H1 (cell line): ENCODE measurements around the gene MYDGF. TPM values are rescaled to one million over a fixed set of nuclear protein-coding genes. Genes with fewer than 3 reads are reported as not detected.

Experiments
- CTCF ChIA-PET: fragments of 300-600 bp; sonication (Branson Sonifier 250); formaldehyde crosslinking; loops from one replicate; lab custom pipeline; 2021; ENCODE audit not compliant: partially characterized antibody; lab: Charles Lee
- POLR2A ChIA-PET: fragments of 300-600 bp; sonication (Branson Sonifier 250); formaldehyde crosslinking; loops from one replicate; lab custom pipeline; 2021; ENCODE audit warnings: inconsistent platforms; ENCODE audit not compliant: partially characterized antibody; lab: Charles Lee
- DNase-seq, 2 experiments: peaks; one replicate each; pipeline versions ENCODE4 v3.0.0 to v3.0.0-alpha.2; 2010 to 2022; ENCODE audit warnings: low spot score in 2 of 2, low read depth in 1 of 2, mixed read lengths in 1 of 2
- FAIRE-seq: peaks from 2 replicates; lab custom pipeline; 2011; peaks lifted over from hg19 to GRCh38; lab: Jason Lieb, UNC
- H2AFZ ChIP-seq: 2 replicates; pipeline ENCODE4 v1.8.1; 2012; ENCODE audit warnings: low read length, inconsistent platforms
- H2AK5ac ChIP-seq: 2 replicates; pipeline ENCODE4 v1.6.1; 2013; ENCODE audit warnings: low read depth, low read length
- H2BK120ac ChIP-seq: replicated peaks from 2 replicates; pipeline ENCODE3; 2013; ENCODE audit warnings: low read depth, low read length, inconsistent platforms
- H2BK12ac ChIP-seq: 2 replicates; pipeline ENCODE4 v1.6.1; 2013; ENCODE audit warnings: low read depth, low read length
- H2BK15ac ChIP-seq: 2 replicates; pipeline ENCODE4 v1.6.1; 2013; ENCODE audit warnings: low read length
- H2BK20ac ChIP-seq: 2 replicates; pipeline ENCODE4 v1.6.1; 2013; ENCODE audit warnings: low read length
- H2BK5ac ChIP-seq: 2 replicates; pipeline ENCODE4 v1.6.1; 2013; ENCODE audit warnings: low read depth, low read length
- H3K14ac ChIP-seq: 2 replicates; pipeline ENCODE4 v1.6.1; 2013; ENCODE audit warnings: inconsistent platforms; ENCODE audit not compliant: insufficient read length
- H3K18ac ChIP-seq: 2 replicates; pipeline ENCODE4 v1.6.1; 2013; ENCODE audit warnings: low read length; ENCODE audit errors: extremely low read depth
- H3K23ac ChIP-seq: 2 replicates; pipeline ENCODE4 v1.6.1; 2013; ENCODE audit warnings: inconsistent platforms; ENCODE audit not compliant: insufficient read length
- H3K23me2 ChIP-seq: 2 replicates; pipeline ENCODE4 v1.6.1; 2013; ENCODE audit warnings: low read depth, low read length
- H3K27ac ChIP-seq: 2 replicates; pipeline ENCODE4 v1.6.1; 2011; ENCODE audit warnings: low read depth, low read length, inconsistent platforms
- H3K27me3 ChIP-seq, 4 experiments: replicated peaks in 1 of 4; 1 replicate in 1 of 4; 2 replicates in 3 of 4; pipeline versions ENCODE4 v1.6.1 to v1.8.1; 2011 to 2013; ENCODE audit warnings: low read length in 3 of 4, mild to moderate bottlenecking in 3 of 4, inconsistent platforms in 2 of 4, mixed read lengths in 2 of 4, moderate library complexity in 1 of 4; ENCODE audit not compliant: control insufficient read depth in 3 of 4, insufficient read depth in 3 of 4; ENCODE audit errors: extremely low read depth in 1 of 4
- H3K36me3 ChIP-seq, 4 experiments: 2 replicates each; pipeline versions ENCODE4 v1.6.1 to v1.8.1; 2011 to 2013; ENCODE audit warnings: mild to moderate bottlenecking in 4 of 4, low read length in 3 of 4, moderate library complexity in 2 of 4, control low read depth in 1 of 4, inconsistent platforms in 1 of 4; ENCODE audit not compliant: insufficient read depth in 4 of 4, control insufficient read depth in 2 of 4
- H3K4ac ChIP-seq: replicated peaks from 2 replicates; pipeline ENCODE3; 2013; ENCODE audit warnings: low read length, low read depth, mixed read lengths, inconsistent platforms; ENCODE audit not compliant: insufficient read length
- H3K4me1 ChIP-seq, 4 experiments: replicated peaks in 1 of 4; 1 replicate in 1 of 4; 2 replicates in 3 of 4; pipeline versions ENCODE4 v1.6.1 to v1.8.1; 2011 to 2013; ENCODE audit warnings: low read length in 3 of 4, inconsistent platforms in 2 of 4, mixed read lengths in 1 of 4; ENCODE audit not compliant: insufficient read depth in 4 of 4, control insufficient read depth in 3 of 4
- H3K4me2 ChIP-seq, 2 experiments: 2 replicates each; pipeline versions ENCODE4 v1.6.1 to v1.8.1; 2011 to 2013; ENCODE audit warnings: low read depth in 2 of 2, low read length in 2 of 2, control low read depth in 1 of 2, inconsistent platforms in 1 of 2, mild to moderate bottlenecking in 1 of 2; ENCODE audit not compliant: insufficient read depth in 1 of 2
- H3K4me3 ChIP-seq, 4 experiments: fragments of 200-600, 300-600 bp in 1 of 4; sonication (generic), shearing (Covaris generic), sonication (Bioruptor Twin) in 1 of 4; 2 replicates each; pipeline versions ENCODE4 v1.5.1 to v1.8.1; 2011 to 2016; ENCODE audit warnings: low read length in 4 of 4, low read depth in 3 of 4, control low read depth in 2 of 4, inconsistent platforms in 2 of 4, mild to moderate bottlenecking in 2 of 4, mixed read lengths in 1 of 4, moderate library complexity in 1 of 4; ENCODE audit not compliant: insufficient read depth in 2 of 4; ENCODE audit errors: extremely low read depth in 1 of 4
- H3K56ac ChIP-seq: replicated peaks from 2 replicates; pipeline ENCODE3; 2013; ENCODE audit warnings: low read depth, mild to moderate bottlenecking, mixed read lengths, low read length, inconsistent platforms; ENCODE audit not compliant: insufficient read length
- H3K79me1 ChIP-seq: 2 replicates; pipeline ENCODE4 v1.6.1; 2013; ENCODE audit warnings: low read depth, low read length, control low read depth
- H3K79me2 ChIP-seq, 2 experiments: 2 replicates each; pipeline versions ENCODE4 v1.6.1 to v1.8.1; 2012 to 2013; ENCODE audit warnings: low read length in 2 of 2, mild to moderate bottlenecking in 2 of 2, inconsistent platforms in 1 of 2; ENCODE audit not compliant: insufficient read depth in 2 of 2, control insufficient read depth in 1 of 2
- H3K9ac ChIP-seq, 4 experiments: replicated peaks in 1 of 4; 1 replicate in 1 of 4; 2 replicates in 3 of 4; pipeline versions ENCODE4 v1.6.1 to v1.8.1; 2011 to 2013; ENCODE audit warnings: low read depth in 3 of 4, low read length in 3 of 4, control low read depth in 2 of 4, mild to moderate bottlenecking in 2 of 4, moderate library complexity in 2 of 4, inconsistent platforms in 1 of 4; ENCODE audit errors: extremely low read depth in 1 of 4
- H3K9me3 ChIP-seq, 2 experiments: 2 replicates each; pipeline versions ENCODE4 v1.6.1 to v1.8.1; 2012 to 2013; ENCODE audit warnings: mild to moderate bottlenecking in 2 of 2, moderate library complexity in 2 of 2, control low read depth in 1 of 2, inconsistent platforms in 1 of 2, low read depth in 1 of 2, low read length in 1 of 2, mixed read lengths in 1 of 2; ENCODE audit not compliant: insufficient read depth in 2 of 2
- H4K20me1 ChIP-seq, 2 experiments: replicated peaks in 1 of 2; 2 replicates each; pipeline versions ENCODE3 to v1.8.1; 2011 to 2013; ENCODE audit warnings: inconsistent platforms in 2 of 2, low read length in 2 of 2, mild to moderate bottlenecking in 1 of 2; ENCODE audit not compliant: insufficient read depth in 2 of 2, control insufficient read depth in 1 of 2
- H4K5ac ChIP-seq: 2 replicates; pipeline ENCODE4 v1.6.1; 2013; ENCODE audit warnings: low read length, low read depth, mixed read lengths, inconsistent platforms; ENCODE audit not compliant: insufficient read length
- H4K8ac ChIP-seq: 2 replicates; pipeline ENCODE4 v1.8.0; 2013; ENCODE audit warnings: mild to moderate bottlenecking, moderate library complexity, low read length, inconsistent platforms; ENCODE audit not compliant: insufficient read depth; ENCODE audit errors: extremely low read depth
- H4K91ac ChIP-seq: replicated peaks from 2 replicates; pipeline ENCODE3; 2013; ENCODE audit warnings: low read length, mixed read lengths, inconsistent platforms; ENCODE audit not compliant: insufficient read length
- POLR2A ChIP-seq, 2 experiments: IDR thresholded peaks; 1 replicate in 1 of 2; 2 replicates in 1 of 2; pipeline ENCODE4 v1.6.1; 2011; ENCODE audit warnings: low read depth in 2 of 2, low read length in 2 of 2, mild to moderate bottlenecking in 2 of 2; ENCODE audit errors: control extremely low read depth in 1 of 2
- RXRA ChIP-seq: IDR thresholded peaks from 2 replicates; pipeline ENCODE4 v1.6.1; 2011; ENCODE audit warnings: low read depth, mild to moderate bottlenecking, low read length, moderate library complexity; ENCODE audit not compliant: insufficient read depth
- SP4 ChIP-seq: IDR thresholded peaks from 2 replicates; pipeline ENCODE4 v1.6.1; 2012; ENCODE audit warnings: low read length, inconsistent platforms
- WGBS, 2 experiments: shearing (Covaris generic) in 1 of 2; methylation state at CpG; one replicate each; pipeline versions ENCODE4 v1.1.6 to v1.1.7; 2013 to 2015; ENCODE audit warnings: low lambda C conversion rate in 2 of 2, mixed read lengths in 2 of 2, inconsistent platforms in 1 of 2, low coverage in 1 of 2, missing lambda C conversion rate in 1 of 2; ENCODE audit not compliant: insufficient replicate concordance in 2 of 2, insufficient coverage in 1 of 2, insufficient read length in 1 of 2; ENCODE audit errors: extremely low coverage in 1 of 2, missing lambda C conversion rate in 1 of 2; 5-methylcytosine and 5-hydroxymethylcytosine counted together
- polyA plus RNA-seq, 7 experiments: library from polyadenylated mRNA; depleted of rRNA in 3 of 7; stranded (reverse) in 5 of 7; unstranded in 2 of 7; fragments of >200 nt in 5 of 7; fragments of 200-250 nt in 2 of 7; gene quantifications; 1 replicate in 5 of 7; 2 replicates in 1 of 7; 4 replicates in 1 of 7; pipeline versions ENCODE4 v1.2.1 to v1.2.3, GENCODE V29; 2011 to 2013; ENCODE audit warnings: missing spikeins in 2 of 7, mixed read lengths in 2 of 7
- total RNA-seq: library from RNA; stranded (reverse); fragmentation: NEBNext Ultra II Directional; extraction: Animal tissue kit (Norgen Biotek cat#: 25700); gene quantifications from 2 replicates; pipeline ENCODE4 v1.2.1, GENCODE V29; 2021

Gene MYDGF
- total and polyA plus RNA-seq, 2 of the 8 experiments (the other 6 are each of a cell fraction or from before 2014, with no cell fraction given) = 40.6 to 51.1 TPM

GRCh38 chr19:4653793-4654436, 16.2 kb downstream of the MYDGF start:
- H3K23me2 ChIP-seq = no peaks in the 10 kb centered on the region
- no peak overlapping the region for H3K14ac ChIP-seq
- CTCF ChIA-PET = interaction anchor here (0.6 to 2.3 kb wide), 7 partner anchors 9 to 200 kb away, joined by 3 to 9 read pairs (median 4); no protein-coding TSS in a partner anchor
- H3K56ac ChIP-seq = no peak overlapping the region
- H3K4me1 ChIP-seq = no peaks in the 10 kb centered on the region; a peak in 1 of 7 replicates
- H2BK120ac ChIP-seq = no peak overlapping the region
- H2AK5ac ChIP-seq = no peak overlapping the region
- peaks cover 2 to 10% (median 4%) of the 10 kb centered on the region in 4 experiments; a peak in 5 of 8 replicates for H3K36me3 ChIP-seq
- H3K79me1 ChIP-seq = peaks cover 2% of the 10 kb centered on the region; the same call in 1 of the 2 replicates
- no peaks in the 10 kb centered on the region for H3K27me3 ChIP-seq
- no peak overlapping the region for H2BK20ac ChIP-seq
- POLR2A ChIA-PET = interaction anchor here (0.9 to 1.4 kb wide), 5 partner anchors 8 to 198 kb away, joined by 3 to 5 read pairs (median 3); no protein-coding TSS in a partner anchor
- no peak overlapping the region for H2AFZ ChIP-seq
- no peak overlapping the region for H3K4me3 ChIP-seq
- FAIRE-seq (no peak), DNase-seq (no peak)
- no peak overlapping the region for H3K4me2 ChIP-seq
- no peak overlapping the region for H4K5ac ChIP-seq
- no peak overlapping the region for H3K23ac ChIP-seq
- H3K27ac ChIP-seq = no peak overlapping the region
- H3K18ac ChIP-seq = no peak overlapping the region
- H3K9me3 ChIP-seq = no peaks in the 10 kb centered on the region
- no peak overlapping the region for H3K9ac ChIP-seq
- no peak overlapping the region for H2BK15ac ChIP-seq
- no peak overlapping the region for H3K4ac ChIP-seq
- no peak overlapping the region for H2BK12ac ChIP-seq
- no peak overlapping the region; the same call in 1 of the 2 replicates for H2BK5ac ChIP-seq
- H3K79me2 ChIP-seq = no peaks in the 10 kb centered on the region
- 89% methylated on average over 13 of the region's 13 CpGs; no CpG with 5 or more reads in 1 of the 2 experiments for WGBS, 2 experiments
- no peak overlapping the region for H4K8ac ChIP-seq
- no peak overlapping the region for H4K91ac ChIP-seq
- H4K20me1 ChIP-seq = peaks cover 0 to 6% of the 10 kb centered on the region in 2 experiments
- no peak for TF ChIP-seq SP4
- TF ChIP-seq POLR2A (IDR thresholded peaks at IDR 0.05; ENCODE audit: control extremely low read depth in 1 of 2, low read depth in 2 of 2, low read length in 2 of 2) = no peak
- no peak for TF ChIP-seq RXRA
